Mucosa of stomach (tissue), 1 donor: ENCODE results near the gene RNF212.
"Not testable (repeated sequence)": the region's sequence is repeated elsewhere in the genome, so short reads cannot be mapped to it uniquely, and the experiment has no call there.

ENCODE experiments used
- H3K27me3 ChIP-seq: one replicate; pipeline ENCODE4 v1.7.0; 2013; ENCODE audit warnings: mild to moderate bottlenecking, low read length; ENCODE audit not compliant: control insufficient read depth, insufficient read depth
- H3K36me3 ChIP-seq: one replicate; pipeline ENCODE4 v1.7.0; 2013; ENCODE audit warnings: low read length; ENCODE audit not compliant: control insufficient read depth, insufficient read depth
- H3K4me1 ChIP-seq: one replicate; pipeline ENCODE4 v1.7.0; 2013; ENCODE audit warnings: mild to moderate bottlenecking, low read length; ENCODE audit not compliant: control insufficient read depth, insufficient read depth
- H3K4me3 ChIP-seq: one replicate; pipeline ENCODE4 v1.7.0; 2013; ENCODE audit warnings: low read length
- H3K9ac ChIP-seq: one replicate; pipeline ENCODE4 v1.7.0; 2013; ENCODE audit warnings: mild to moderate bottlenecking, low read length, moderate library complexity
- H3K9me3 ChIP-seq: one replicate; pipeline ENCODE4 v1.7.0; 2013; ENCODE audit warnings: mild to moderate bottlenecking, low read length, moderate library complexity; ENCODE audit not compliant: control insufficient read depth
- donor health status: Pancreatic carcinoma.

Gene RNF212

GRCh38 chr4:1047976-1048772 is 65.2 kb downstream of the RNF212 start:
- peak overlapping the region; percentile 41 for H3K9ac ChIP-seq
- no peaks in the 10 kb centered on the region for H3K36me3 ChIP-seq
- H3K27me3 ChIP-seq, result peaks cover 38% of the 10 kb centered on the region
- no peaks in the 10 kb centered on the region for H3K9me3 ChIP-seq
- no peak overlapping the region for H3K4me3 ChIP-seq
- peaks cover 41% of the 10 kb centered on the region for H3K4me1 ChIP-seq

GRCh38 chr4:1047106-1047975 is 66.0 kb downstream of the RNF212 start:
- H3K4me1 ChIP-seq, result peaks cover 43% of the 10 kb centered on the region
- H3K4me3 ChIP-seq, result no peak overlapping the region
- H3K27me3 ChIP-seq, result peaks cover 31% of the 10 kb centered on the region
- H3K36me3 ChIP-seq, result no peaks in the 10 kb centered on the region
- H3K9me3 ChIP-seq, result no peaks in the 10 kb centered on the region
- H3K9ac ChIP-seq, result peak overlapping the region; percentile 41

GRCh38 chr4:1046581-1047011 is 66.8 kb downstream of the RNF212 start:
- H3K9me3 ChIP-seq, H3K9ac ChIP-seq, H3K36me3 ChIP-seq, H3K4me3 ChIP-seq: not testable (repeated sequence)
- peaks cover 50% of the 10 kb centered on the region for H3K4me1 ChIP-seq
- peaks cover 35% of the 10 kb centered on the region for H3K27me3 ChIP-seq

- Histone ChIP-seq H3K9me3 (no peaks in the 10 kb centered on the region), H3K9ac (no peak overlapping the region), H3K4me1 (peaks cover 59% of the 10 kb centered on the region), H3K4me3 (no peak overlapping the region), H3K27me3 (peaks cover 41% of the 10 kb centered on the region), H3K36me3 (no peaks in the 10 kb centered on the region)
Observed at GRCh38 chr4:1045595-1046201, 67.7 kb downstream of the RNF212 start.

- Histone ChIP-seq H3K4me3 (no peak overlapping the region), H3K4me1 (peaks cover 63% of the 10 kb centered on the region), H3K27me3 (peaks cover 46% of the 10 kb centered on the region), H3K9ac (no peak overlapping the region), H3K9me3 (no peaks in the 10 kb centered on the region), H3K36me3 (no peaks in the 10 kb centered on the region)
Observed at GRCh38 chr4:1045193-1045594, 68.2 kb downstream of the RNF212 start.

- H3K4me1 ChIP-seq, result peaks cover 68% of the 10 kb centered on the region
- no peak overlapping the region for H3K4me3 ChIP-seq
- H3K9ac ChIP-seq, result no peak overlapping the region
- peaks cover 46% of the 10 kb centered on the region for H3K27me3 ChIP-seq
- H3K9me3 ChIP-seq, result no peaks in the 10 kb centered on the region
- no peaks in the 10 kb centered on the region for H3K36me3 ChIP-seq
Observed at GRCh38 chr4:1044469-1045192, 68.7 kb downstream of the RNF212 start.

GRCh38 chr4:1043651-1044468 is 69.5 kb downstream of the RNF212 start:
- no peaks in the 10 kb centered on the region for H3K9me3 ChIP-seq
- peaks cover 76% of the 10 kb centered on the region for H3K4me1 ChIP-seq
- no peaks in the 10 kb centered on the region for H3K36me3 ChIP-seq
- H3K4me3 ChIP-seq, result no peak overlapping the region
- H3K9ac ChIP-seq, result no peak overlapping the region
- H3K27me3 ChIP-seq, result peaks cover 49% of the 10 kb centered on the region

- H3K36me3 ChIP-seq, result no peaks in the 10 kb centered on the region
- H3K9me3 ChIP-seq, result no peaks in the 10 kb centered on the region
- H3K27me3 ChIP-seq, result peaks cover 50% of the 10 kb centered on the region
- H3K4me1 ChIP-seq, result peaks cover 75% of the 10 kb centered on the region
- H3K4me3 ChIP-seq, result no peak overlapping the region
- no peak overlapping the region for H3K9ac ChIP-seq
Observed at GRCh38 chr4:1043162-1043561, 70.2 kb downstream of the RNF212 start.

- Histone ChIP-seq H3K9ac (no peak overlapping the region), H3K36me3 (no peaks in the 10 kb centered on the region), H3K27me3 (peaks cover 50% of the 10 kb centered on the region), H3K4me1 (peaks cover 68% of the 10 kb centered on the region), H3K9me3 (no peaks in the 10 kb centered on the region), H3K4me3 (no peak overlapping the region)
Observed at GRCh38 chr4:1042352-1043055, 70.9 kb downstream of the RNF212 start.

- Histone ChIP-seq H3K9me3 (no peaks in the 10 kb centered on the region), H3K9ac (no peak overlapping the region), H3K36me3 (no peaks in the 10 kb centered on the region), H3K4me1 (peaks cover 62% of the 10 kb centered on the region), H3K27me3 (peaks cover 47% of the 10 kb centered on the region), H3K4me3 (no peak overlapping the region)
Observed at GRCh38 chr4:1041936-1042330, 71.4 kb downstream of the RNF212 start.
